Caco-2 (cell line): ENCODE results near the gene ENTPD8. TPM values are rescaled to one million over a fixed set of nuclear protein-coding genes. Genes with fewer than 3 reads are reported as not detected.

Source experiments
- BruUV-seq: library from RNA; stranded (reverse); fragments of 400-500 nt; replicated peaks from 2 replicates; lab custom pipeline; 2021; lab: Mats Ljungman, UMichigan
- CTCF ChIA-PET: fragments of 300-600 bp; sonication (Branson Sonifier 250); formaldehyde crosslinking; loops from one replicate; lab custom pipeline; 2022; ENCODE audit warnings: antibody characterized with exemption; lab: Charles Lee
- POLR2A ChIA-PET: fragments of 300-600 bp; sonication (Branson Sonifier 250); formaldehyde crosslinking; loops from one replicate; lab custom pipeline; 2022; ENCODE audit warnings: antibody characterized with exemption; lab: Charles Lee
- DNase-seq, 2 experiments: peaks; one replicate each; pipeline versions ENCODE4 v3.0.0 to v3.0.0-alpha.2; 2020 to 2022
- H3K27me3 ChIP-seq: replicated peaks from 2 replicates; pipeline ENCODE4 v1.6.0; 2011; ENCODE audit warnings: low read length; ENCODE audit not compliant: control insufficient read depth, insufficient read depth
- H3K36me3 ChIP-seq: 2 replicates; pipeline ENCODE4 v1.5.1; 2011; ENCODE audit warnings: low read length; ENCODE audit not compliant: control insufficient read depth, insufficient read depth
- H3K4me1 ChIP-seq: fragments of 250-450 bp; sonication (Bioruptor Pico); 2 replicates; pipeline ENCODE4 v1.5.1; 2020; ENCODE audit warnings: mild to moderate bottlenecking
- H3K4me3 ChIP-seq: 2 replicates; pipeline ENCODE4 v1.5.1; 2011; ENCODE audit warnings: low read depth, mild to moderate bottlenecking, control low read depth, low read length
- H3K9me3 ChIP-seq: fragments of 250-450 bp; sonication (Bioruptor Pico); 2 replicates; pipeline ENCODE4 v1.5.1; 2020; ENCODE audit warnings: mild to moderate bottlenecking, moderate library complexity
- H3K27ac Mint-ChIP-seq: one replicate; pipeline ENCODE4 v1.8.0; 2022; ENCODE audit warnings: mixed read lengths; ENCODE audit not compliant: unreplicated experiment
- H3K27me3 Mint-ChIP-seq: one replicate; pipeline ENCODE4 v1.8.0; 2022; ENCODE audit warnings: mixed read lengths; ENCODE audit not compliant: insufficient read depth, unreplicated experiment
- H3K36me3 Mint-ChIP-seq: one replicate; pipeline ENCODE4 v1.8.0; 2022; ENCODE audit warnings: mild to moderate bottlenecking, mixed read lengths; ENCODE audit not compliant: insufficient read depth, unreplicated experiment
- H3K4me1 Mint-ChIP-seq: one replicate; pipeline ENCODE4 v1.8.0; 2022; ENCODE audit warnings: low read depth, mixed read lengths; ENCODE audit not compliant: unreplicated experiment
- H3K4me3 Mint-ChIP-seq: one replicate; pipeline ENCODE4 v1.8.0; 2022; ENCODE audit warnings: mild to moderate bottlenecking, moderate library complexity, mixed read lengths; ENCODE audit not compliant: unreplicated experiment
- H3K9me3 Mint-ChIP-seq: one replicate; pipeline ENCODE4 v1.8.0; 2022; ENCODE audit warnings: mixed read lengths; ENCODE audit not compliant: unreplicated experiment
- CTCF ChIP-seq, 2 experiments: fragments of 200-600 bp in 1 of 2; IDR thresholded peaks; 1 replicate in 1 of 2; 2 replicates in 1 of 2; pipeline versions ENCODE4 v1.5.1 to v1.8.0; 2011 to 2022; ENCODE audit warnings: antibody characterized with exemption in 1 of 2, control low read depth in 1 of 2, inconsistent platforms in 1 of 2, low read depth in 1 of 2, low read length in 1 of 2, mild to moderate bottlenecking in 1 of 2, moderate library complexity in 1 of 2; ENCODE audit not compliant: insufficient read depth in 1 of 2, severe bottlenecking in 1 of 2, unreplicated experiment in 1 of 2
- intact Hi-C: fragments of 100-400 bp; cut with micrococcal nuclease; formaldehyde crosslinking; loops from one replicate; pipeline ENCODE4 v1.10.0; 2022; ENCODE audit not compliant: unreplicated experiment
- total RNA-seq: library from RNA; stranded (reverse); gene quantifications from 2 replicates; pipeline ENCODE4 v1.2.3, GENCODE V29; 2022

ENTPD8 gene
- total RNA-seq, 1 experiment from 2014 or later, result 8.6 TPM

GRCh38 chr9:137403269-137403668, 37.9 kb downstream of the ENTPD8 start:
- no peaks in the 10 kb centered on the region for H3K27me3 Mint-ChIP-seq
- H3K4me1 Mint-ChIP-seq, result no peaks in the 10 kb centered on the region
- H3K27ac Mint-ChIP-seq, result no peak overlapping the region
- no peak overlapping the region for H3K4me3 ChIP-seq
- H3K9me3 ChIP-seq, result peaks cover 8% of the 10 kb centered on the region; the same call in 1 of the 2 replicates
- no peak for TF ChIP-seq CTCF (IDR thresholded peaks at IDR 0.05; ENCODE audit: insufficient read depth in 1 of 2, low read depth in 1 of 2, low read length in 1 of 2, severe bottlenecking in 1 of 2, unreplicated experiment in 1 of 2)
- DNase-seq, result no peak
- peaks cover 20% of the 10 kb centered on the region for H3K36me3 Mint-ChIP-seq
- H3K27me3 ChIP-seq, result no peaks in the 10 kb centered on the region
- peaks cover 10% of the 10 kb centered on the region for H3K9me3 Mint-ChIP-seq
- CTCF ChIA-PET, result interaction anchor here (0.6 kb wide), 1 partner anchor 116 kb away, joined by 3 read pairs; no protein-coding TSS in a partner anchor
- H3K36me3 ChIP-seq, result no peaks in the 10 kb centered on the region
- intact Hi-C loops, result no loop called here
- BruUV-seq, result no TSS peak
- H3K4me1 ChIP-seq, result no peaks in the 10 kb centered on the region
- POLR2A ChIA-PET, result no interaction called here
- H3K4me3 Mint-ChIP-seq, result no peak overlapping the region

- H3K4me3 ChIP-seq, result no peak overlapping the region
- Mint-ChIP-seq H3K4me1 (no peaks in the 10 kb centered on the region), H3K4me3 (no peak overlapping the region), H3K27ac (no peak overlapping the region), H3K9me3 (peaks cover 16% of the 10 kb centered on the region), H3K36me3 (peaks cover 25% of the 10 kb centered on the region), H3K27me3 (no peaks in the 10 kb centered on the region)
- ChIA-PET CTCF (no interaction called here), POLR2A (no interaction called here)
- intact Hi-C loops, result no loop called here
- TF ChIP-seq CTCF (IDR thresholded peaks at IDR 0.05; ENCODE audit: insufficient read depth in 1 of 2, low read depth in 1 of 2, low read length in 1 of 2, severe bottlenecking in 1 of 2, unreplicated experiment in 1 of 2), result no peak
- no peaks in the 10 kb centered on the region for H3K36me3 ChIP-seq
- H3K9me3 ChIP-seq, result peaks cover 8% of the 10 kb centered on the region; the same call in 1 of the 2 replicates
- no peak for DNase-seq
- no peaks in the 10 kb centered on the region for H3K27me3 ChIP-seq
- no peaks in the 10 kb centered on the region for H3K4me1 ChIP-seq
- no TSS peak for BruUV-seq
Measured at GRCh38 chr9:137402746-137403145, 38.4 kb downstream of the ENTPD8 start.

DNA sequence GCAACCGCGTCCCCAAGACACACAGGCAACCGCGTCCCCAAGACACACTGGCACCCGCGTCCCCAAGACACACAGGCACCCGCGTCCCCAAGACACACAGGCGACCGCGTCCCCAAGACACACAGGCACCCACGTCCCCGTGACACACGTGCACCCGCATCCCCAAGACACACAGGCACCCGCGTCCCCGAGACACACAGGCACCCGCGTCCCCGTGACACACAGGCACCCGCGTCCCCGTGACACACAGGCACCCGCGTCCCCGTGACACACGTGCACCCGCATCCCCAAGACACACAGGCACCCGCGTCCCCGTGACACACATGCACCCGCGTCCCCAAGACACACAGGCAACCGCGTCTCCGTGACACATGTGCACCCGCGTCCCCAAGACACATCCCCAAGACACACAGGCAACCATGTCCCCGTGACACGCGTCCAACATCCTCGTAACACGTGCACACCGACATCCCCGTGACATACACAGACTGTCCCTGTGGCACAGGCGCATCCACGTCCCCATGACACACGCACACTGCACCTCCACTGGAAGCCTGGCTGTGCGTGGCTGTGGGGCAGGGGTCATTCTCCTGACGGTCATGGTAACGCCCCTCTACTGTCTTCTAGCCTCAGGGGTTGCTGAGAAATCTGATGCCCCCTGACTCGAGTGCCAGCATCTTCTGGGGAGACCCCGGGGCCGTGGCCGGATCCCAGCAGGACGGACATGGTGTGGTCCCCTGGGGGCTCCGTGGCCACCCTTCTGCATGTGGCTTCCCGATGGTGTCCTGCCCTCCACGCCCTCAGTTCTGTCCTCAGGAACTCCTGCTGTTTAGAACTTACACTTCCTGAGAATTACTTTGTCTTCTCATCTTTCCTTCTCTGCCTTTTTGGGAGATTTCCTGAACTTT, 42.3 kb downstream of the ENTPD8 start:
- peaks cover 5% of the 10 kb centered on the region; the same call in 1 of the 2 replicates for H3K4me1 ChIP-seq
- Mint-ChIP-seq H3K4me3 (no peak overlapping the region), H3K4me1 (no peaks in the 10 kb centered on the region), H3K36me3 (peaks cover 37% of the 10 kb centered on the region), H3K27ac (no peak overlapping the region), H3K9me3 (peaks cover 23% of the 10 kb centered on the region), H3K27me3 (no peaks in the 10 kb centered on the region)
- H3K27me3 ChIP-seq, result no peaks in the 10 kb centered on the region
- intact Hi-C loops, result no loop called here
- no TSS peak for BruUV-seq
- ChIA-PET CTCF (no interaction called here), POLR2A (no interaction called here)
- peaks cover 8% of the 10 kb centered on the region; the same call in 1 of the 2 replicates for H3K9me3 ChIP-seq
- H3K36me3 ChIP-seq, result no peaks in the 10 kb centered on the region; the same call in 1 of the 2 replicates
- H3K4me3 ChIP-seq, result no peak overlapping the region
- DNase-seq, result no peak
- TF ChIP-seq CTCF (IDR thresholded peaks at IDR 0.05; ENCODE audit: insufficient read depth in 1 of 2, low read depth in 1 of 2, low read length in 1 of 2, severe bottlenecking in 1 of 2, unreplicated experiment in 1 of 2), result no peak
